Lung (tissue), 12 donors: ENCODE measurements around the gene FGFR4. TPM values are rescaled to one million over a fixed set of nuclear protein-coding genes. Genes with fewer than 3 reads are reported as not detected.

Experiments
- ATAC-seq: fragments of 200-7000 bp; cut with Tn5 transposase; one replicate; pipeline ENCODE4 v1.9.1; 2020; ENCODE audit warnings: moderate number of reproducible peaks; ENCODE audit not compliant: insufficient read depth, low FRiP score
- DNase-seq, 3 donors: peaks; one replicate each; pipeline ENCODE4 v3.0.0-alpha.2; 2013 to 2017
- H3K27ac ChIP-seq, 2 donors: one replicate each; pipeline ENCODE4 v1.5.1; 2013; ENCODE audit warnings: mild to moderate bottlenecking in 2 of 2, moderate library complexity in 2 of 2, control low read depth in 1 of 2, inconsistent platforms in 1 of 2, low read depth in 1 of 2, low read length in 1 of 2
- H3K27me3 ChIP-seq, 3 donors: one replicate each; pipeline ENCODE4 v1.5.1; 2013; ENCODE audit warnings: low read length in 2 of 3; ENCODE audit not compliant: control insufficient read depth in 3 of 3, insufficient read depth in 3 of 3
- H3K36me3 ChIP-seq, 4 donors: one replicate each; pipeline ENCODE4 v1.5.1; 2013; ENCODE audit warnings: low read length in 4 of 4, mild to moderate bottlenecking in 1 of 4, moderate library complexity in 1 of 4; ENCODE audit not compliant: control insufficient read depth in 4 of 4, insufficient read depth in 4 of 4
- H3K4me1 ChIP-seq, 5 donors: one replicate each; pipeline ENCODE4 v1.5.1; 2013; ENCODE audit warnings: low read length in 5 of 5, mild to moderate bottlenecking in 2 of 5, moderate library complexity in 1 of 5; ENCODE audit not compliant: control insufficient read depth in 5 of 5, insufficient read depth in 5 of 5
- H3K4me3 ChIP-seq: one replicate; pipeline ENCODE4 v1.5.1; 2013; ENCODE audit warnings: mild to moderate bottlenecking, control low read depth, moderate library complexity
- H3K9ac ChIP-seq, 2 donors: one replicate each; pipeline ENCODE4 v1.5.1; 2013; ENCODE audit warnings: low read length in 2 of 2, control low read depth in 1 of 2; ENCODE audit not compliant: insufficient read depth in 1 of 2
- H3K9me3 ChIP-seq, 4 donors: one replicate each; pipeline ENCODE4 v1.5.1; 2013; ENCODE audit warnings: low read length in 3 of 4, mild to moderate bottlenecking in 1 of 4, moderate library complexity in 1 of 4; ENCODE audit not compliant: control insufficient read depth in 4 of 4, insufficient read depth in 3 of 4
- CTCF ChIP-seq: IDR thresholded peaks from 2 replicates; pipeline ENCODE4 v1.5.1; 2012; ENCODE audit warnings: mild to moderate bottlenecking; ENCODE audit errors: control extremely low read depth, extremely low read depth
- WGBS, 2 donors: extraction: QIAGEN DNeasy Blood & Tissue Kit; methylation state at CpG; one replicate each; pipeline ENCODE4 v1.1.7; 2013; 5-methylcytosine and 5-hydroxymethylcytosine counted together
- polyA plus RNA-seq, 2 donors: library from polyadenylated mRNA; stranded (reverse); fragments of 200-250 nt; gene quantifications; one replicate each; pipeline ENCODE4 v1.2.1, GENCODE V29; 2013
- total RNA-seq, 2 donors: library from RNA; depleted of rRNA in 1 of 2; stranded (reverse); fragments of >200 nt in 1 of 2; gene quantifications; one replicate each; pipeline ENCODE4 v1.2.1, GENCODE V29; 2014 to 2021
- donor health status: control.
- donor health status: control.
- donor health status: Bipolar disorder and iron deficiency.
- donor health status: healthy.
- donor health status: DM: yes; HTN: yes; CAD: no.

FGFR4 gene
- total and polyA plus RNA-seq, 4 donors: 20.9 to 106 (median 43.8) TPM

DNA sequence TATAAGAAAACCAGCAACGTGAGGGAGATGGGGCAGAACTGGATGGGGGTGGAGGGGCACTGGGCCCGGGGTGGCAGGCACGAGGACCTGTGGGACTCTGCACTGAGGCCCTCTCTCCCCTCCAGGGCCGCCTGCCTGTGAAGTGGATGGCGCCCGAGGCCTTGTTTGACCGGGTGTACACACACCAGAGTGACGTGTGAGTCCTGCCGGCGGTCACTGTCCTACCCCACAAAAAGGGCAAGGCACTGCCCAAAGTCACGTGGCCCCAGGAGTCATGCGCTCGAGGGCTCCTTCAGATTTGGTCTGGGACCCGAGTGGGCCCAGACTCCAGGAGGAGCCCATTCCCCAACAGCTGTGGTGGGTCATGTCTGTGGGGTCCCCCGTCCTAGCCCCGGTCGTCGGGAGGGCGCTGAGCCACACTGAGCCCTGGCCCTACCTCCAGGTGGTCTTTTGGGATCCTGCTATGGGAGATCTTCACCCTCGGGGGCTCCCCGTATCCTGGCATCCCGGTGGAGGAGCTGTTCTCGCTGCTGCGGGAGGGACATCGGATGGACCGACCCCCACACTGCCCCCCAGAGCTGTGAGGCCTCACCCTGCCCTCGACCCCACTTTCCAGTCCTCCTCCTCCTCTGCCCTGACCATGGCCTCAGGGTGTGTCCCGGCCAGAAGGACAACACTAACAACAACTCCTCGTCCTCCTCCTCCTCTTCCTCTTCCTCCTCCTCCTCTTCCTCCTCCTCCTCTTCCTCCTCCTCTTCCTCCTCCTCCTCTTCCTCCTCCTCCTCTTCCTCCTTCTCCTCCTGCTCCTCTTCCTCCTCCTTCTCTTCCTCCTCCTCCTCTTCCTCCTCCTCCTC, 9.7 kb downstream of the FGFR4 start:
- DNase-seq (no peak), ATAC-seq (no peak)
- peaks cover 0 to 2% (median 0%) of the 10 kb centered on the region in 4 donors for H3K9me3 ChIP-seq
- WGBS, 2 donors: 83 to 87% methylated on average over 29 of the region's 29 CpGs
- H3K9ac ChIP-seq: no peak overlapping the region
- no peak overlapping the region for H3K4me3 ChIP-seq
- H3K4me1 ChIP-seq: peaks cover 0 to 74% (median 40%) of the 10 kb centered on the region in 5 donors
- no peaks in the 10 kb centered on the region for H3K27me3 ChIP-seq
- TF ChIP-seq CTCF: no peak
- peak overlapping the region in 1 of 2 donors; percentile 20 for H3K27ac ChIP-seq
- H3K36me3 ChIP-seq: peaks cover 0 to 54% (median 16%) of the 10 kb centered on the region in 4 donors

DNA sequence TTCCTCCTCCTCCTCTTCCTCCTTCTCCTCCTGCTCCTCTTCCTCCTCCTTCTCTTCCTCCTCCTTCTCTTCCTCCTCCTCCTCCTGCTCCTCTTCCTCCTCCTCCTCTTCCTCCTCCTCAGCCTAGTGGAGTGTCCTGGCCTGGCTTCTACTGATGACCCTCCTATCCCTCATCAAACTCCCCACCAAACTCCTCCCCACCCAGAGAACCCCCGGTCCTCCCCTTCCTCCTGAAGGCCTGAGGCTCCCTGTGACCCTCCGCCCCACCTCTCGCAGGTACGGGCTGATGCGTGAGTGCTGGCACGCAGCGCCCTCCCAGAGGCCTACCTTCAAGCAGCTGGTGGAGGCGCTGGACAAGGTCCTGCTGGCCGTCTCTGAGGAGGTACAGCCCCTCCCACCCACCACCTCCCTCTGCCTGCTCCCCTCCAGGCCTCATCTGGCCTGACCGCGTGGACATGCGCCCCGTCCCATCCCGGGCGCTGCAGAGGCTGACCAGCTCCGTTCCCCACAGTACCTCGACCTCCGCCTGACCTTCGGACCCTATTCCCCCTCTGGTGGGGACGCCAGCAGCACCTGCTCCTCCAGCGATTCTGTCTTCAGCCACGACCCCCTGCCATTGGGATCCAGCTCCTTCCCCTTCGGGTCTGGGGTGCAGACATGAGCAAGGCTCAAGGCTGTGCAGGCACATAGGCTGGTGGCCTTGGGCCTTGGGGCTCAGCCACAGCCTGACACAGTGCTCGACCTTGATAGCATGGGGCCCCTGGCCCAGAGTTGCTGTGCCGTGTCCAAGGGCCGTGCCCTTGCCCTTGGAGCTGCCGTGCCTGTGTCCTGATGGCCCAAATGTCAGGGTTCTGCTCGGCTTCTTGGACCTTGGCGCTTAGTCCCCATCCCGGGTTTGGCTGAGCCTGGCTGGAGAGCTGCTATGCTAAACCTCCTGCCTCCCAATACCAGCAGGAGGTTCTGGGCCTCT, 10.6 kb downstream of the FGFR4 start:
- no peak for TF ChIP-seq CTCF
- Histone ChIP-seq H3K9ac (no peak overlapping the region), H3K4me1 (peaks cover 0 to 68% (median 40%) of the 10 kb centered on the region in 5 donors), H3K4me3 (no peak overlapping the region), H3K27me3 (no peaks in the 10 kb centered on the region), H3K9me3 (peaks cover 0 to under 1% (median 0%) of the 10 kb centered on the region in 4 donors), H3K36me3 (peaks cover 0 to 46% (median 13%) of the 10 kb centered on the region in 4 donors), H3K27ac (peak overlapping the region in 1 of 2 donors; percentile 28)
- whole genome bisulfite sequencing, 2 donors: 89 to 93% methylated on average over 29 to 30 of the region's 30 CpGs
- DNase-seq (no peak), ATAC-seq (no peak)

DNA sequence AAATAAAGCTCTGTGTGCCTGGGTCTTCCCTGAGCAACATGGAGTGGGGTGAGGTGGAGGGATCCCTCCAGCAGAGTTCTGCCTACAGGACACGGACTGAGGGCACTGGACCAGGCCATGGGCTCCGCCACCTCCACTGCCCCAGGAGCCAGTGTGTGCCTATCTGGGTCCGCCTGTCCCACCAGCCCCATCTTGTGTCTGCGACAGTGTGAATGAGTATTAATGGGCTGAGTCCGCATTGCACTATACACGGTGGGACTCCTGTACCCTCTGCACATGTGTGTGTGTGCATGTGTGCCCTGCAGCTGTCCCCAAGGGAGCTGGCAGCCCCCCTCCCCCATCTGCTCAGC, 11.4 kb downstream of the FGFR4 start:
- no peak overlapping the region for H3K4me3 ChIP-seq
- H3K27me3 ChIP-seq: no peaks in the 10 kb centered on the region
- 75 to 85% methylated on average over 5 to 6 of the region's 6 CpGs for WGBS, 2 donors
- DNase-seq (no peak), ATAC-seq (no peak)
- no peak for TF ChIP-seq CTCF
- no peak overlapping the region for H3K9ac ChIP-seq
- H3K36me3 ChIP-seq: peaks cover 0 to 39% (median 11%) of the 10 kb centered on the region in 4 donors
- no peaks in the 10 kb centered on the region for H3K9me3 ChIP-seq
- H3K4me1 ChIP-seq: peaks cover 0 to 68% (median 40%) of the 10 kb centered on the region in 5 donors
- peak overlapping the region in 1 of 2 donors; percentile 61 for H3K27ac ChIP-seq
